Stimulated activated CD4-positive, alpha-beta T cell treated with anti-CD3 and anti-CD28 coated beads, Interleukin-4, amount 100 ng/mL, for 24 hours (primary cell): Measurements from ENCODE around the gene ANO1.

ENCODE experiments used
- DNase-seq: peaks from one replicate; pipeline ENCODE4 v3.0.0-alpha.2; 2020

ANO1 gene

DNA sequence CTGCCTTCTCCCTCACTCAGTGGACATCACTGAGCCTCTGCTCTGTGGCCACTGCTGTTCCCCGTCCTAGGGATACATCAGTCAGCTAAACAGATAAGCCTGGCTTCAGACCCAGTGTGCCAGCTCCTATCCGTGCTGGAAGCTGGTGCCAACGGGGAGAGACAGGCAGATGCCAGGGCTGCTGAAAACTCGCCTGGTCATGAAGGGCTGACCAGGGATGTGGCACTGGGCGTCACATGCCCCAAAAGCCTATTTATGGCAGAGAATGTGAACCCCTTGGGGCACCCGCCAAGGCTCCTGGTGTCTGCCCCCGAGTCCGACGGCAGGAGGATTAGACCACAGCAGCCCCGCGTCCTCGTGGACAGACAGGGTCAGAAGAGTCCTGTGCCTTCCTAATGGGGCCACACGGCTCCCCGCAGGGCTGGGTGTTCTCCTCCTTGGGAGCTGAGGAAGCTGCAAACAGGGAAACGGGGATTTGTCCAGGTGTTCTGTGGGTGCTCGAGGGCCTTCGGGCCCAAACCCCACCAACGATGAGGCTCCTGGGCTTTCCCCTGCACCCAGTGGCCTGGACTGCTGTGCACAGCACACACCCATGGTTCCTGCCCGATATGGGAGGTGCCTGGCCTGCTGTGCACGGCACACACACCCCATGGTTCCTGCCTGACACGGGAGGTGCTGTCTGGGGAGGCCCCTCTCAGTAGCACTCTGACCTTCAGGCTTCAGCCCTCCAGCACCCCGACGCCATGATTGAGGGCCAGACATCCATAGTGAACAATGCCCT, 19.9 kb downstream of the ANO1 start:
- no peak for DNase-seq

DNA sequence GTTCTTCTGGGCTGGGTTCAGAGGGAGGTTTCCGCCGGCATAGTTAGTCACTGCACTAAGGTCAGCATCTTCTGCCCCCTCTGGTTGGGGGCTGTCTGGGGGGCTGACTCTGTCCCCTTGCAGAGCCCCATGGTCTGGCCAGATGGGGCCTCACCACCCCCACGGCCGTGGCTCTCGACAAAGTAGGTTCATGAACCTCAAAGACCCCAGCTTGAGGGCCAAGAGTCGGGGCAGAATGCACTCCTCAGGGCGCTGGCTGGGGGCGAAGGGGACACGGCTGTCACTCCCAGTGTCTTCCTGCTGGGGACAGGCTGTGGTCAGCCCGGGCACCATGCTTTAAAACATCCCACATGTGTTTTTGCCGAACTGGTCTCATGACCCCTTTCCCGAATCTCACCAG, 20.8 kb downstream of the ANO1 start:
- DNase-seq: no peak

DNA sequence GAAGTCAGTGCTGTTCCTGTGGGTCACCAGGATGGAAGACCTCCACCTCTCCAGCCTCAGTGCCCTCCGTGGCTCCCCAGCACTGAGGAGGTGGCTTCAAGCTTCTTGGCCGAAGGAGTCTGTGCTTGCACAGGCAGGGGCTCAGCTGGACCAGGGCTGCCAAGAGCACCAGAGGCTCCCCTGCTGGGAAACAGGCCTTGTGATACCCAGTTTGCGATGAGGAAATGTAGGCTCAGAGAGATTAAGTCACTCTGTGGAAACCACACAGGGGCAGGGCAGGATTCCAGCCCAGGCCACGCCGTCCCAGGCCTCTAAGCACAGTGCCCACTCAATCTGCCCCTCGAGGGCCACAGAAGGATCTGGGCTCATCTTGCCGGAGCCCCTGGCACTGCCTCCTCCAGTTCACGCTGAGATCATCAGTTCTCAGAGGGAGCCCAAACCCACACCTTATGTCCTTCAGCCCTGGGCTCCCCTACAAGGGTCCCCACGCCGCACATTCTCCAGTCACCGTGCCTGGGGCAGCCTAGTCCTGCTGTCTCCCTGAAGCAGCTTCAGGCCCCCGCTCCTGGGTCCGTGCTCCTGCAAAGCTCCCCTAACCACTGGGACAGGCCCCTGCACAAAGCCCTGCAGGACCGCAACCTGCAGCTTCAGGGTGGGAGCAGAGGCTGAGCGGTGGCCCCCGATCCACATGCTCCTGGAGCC, 21.6 kb downstream of the ANO1 start:
- DNase-seq: no peak

DNA sequence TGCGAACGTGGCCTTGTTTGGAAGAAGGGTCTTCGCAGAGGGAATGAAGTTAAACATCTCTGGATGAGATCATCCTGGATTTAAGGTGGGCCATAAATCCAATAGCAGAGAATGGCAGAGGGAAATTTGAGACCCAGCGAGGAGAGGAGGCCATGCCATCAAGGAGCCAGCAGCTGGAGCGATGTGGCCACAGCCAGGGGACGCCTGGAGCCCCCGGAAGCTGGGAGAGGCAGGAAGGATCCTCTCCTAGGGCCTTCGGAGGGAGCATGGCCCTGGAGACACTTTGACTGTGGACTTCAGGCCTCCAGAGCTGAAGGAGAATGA, 22.1 kb downstream of the ANO1 start:
- no peak for DNase-seq

DNA sequence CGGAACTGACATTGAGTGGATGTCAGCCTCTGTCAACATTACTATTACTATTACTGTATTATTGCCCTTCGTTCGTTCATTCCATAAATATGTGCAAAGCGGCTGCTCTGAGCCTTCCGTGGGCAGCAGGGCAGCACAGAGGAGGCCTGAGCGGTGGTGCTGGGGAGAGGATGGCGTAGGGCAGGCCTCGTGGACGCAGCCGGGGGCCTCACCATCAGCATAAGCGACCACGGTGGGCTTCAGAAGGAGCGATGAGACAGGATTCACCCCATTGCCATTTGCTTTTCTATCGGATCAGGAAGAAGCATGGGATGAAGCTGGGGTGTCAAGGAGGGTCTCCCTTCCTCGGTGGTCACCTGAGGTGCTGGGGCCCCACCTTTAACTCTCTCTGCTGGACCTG, 22.7 kb downstream of the ANO1 start:
- DNase-seq: no peak

DNA sequence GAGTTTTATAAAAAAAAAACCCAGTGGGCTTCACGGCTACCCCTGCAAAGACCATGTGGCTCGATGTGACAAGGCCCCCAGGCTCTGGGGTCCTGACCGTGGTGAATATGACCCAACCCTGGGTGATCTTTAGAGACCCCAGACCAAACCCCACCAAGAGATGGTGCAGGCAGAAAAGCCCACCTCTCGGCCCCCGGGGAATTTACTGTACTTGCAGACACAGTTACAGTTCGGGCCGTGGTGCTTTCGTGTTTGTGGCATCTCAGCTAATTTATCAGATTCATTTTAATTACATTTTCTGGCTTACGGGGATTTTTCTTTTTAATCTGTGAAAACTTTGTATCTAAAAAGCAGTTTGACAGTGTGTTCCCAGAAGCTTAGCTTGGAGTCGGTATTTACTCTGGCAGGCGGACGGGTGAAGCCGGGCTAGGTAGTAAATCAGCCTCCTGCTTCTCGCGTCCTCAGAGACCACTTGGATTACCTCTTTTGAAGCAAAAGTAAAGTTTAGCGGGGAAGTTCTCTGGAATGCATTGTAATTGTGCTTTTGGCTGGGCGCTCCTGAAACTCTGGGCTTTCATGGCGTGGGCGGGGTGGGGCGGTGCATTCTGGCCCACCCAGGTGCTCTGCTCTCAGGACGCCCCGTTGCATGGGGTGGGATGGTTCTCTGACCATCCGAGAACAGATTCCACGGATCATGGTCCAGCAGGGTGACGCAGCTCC, 25.3 kb downstream of the ANO1 start:
- no peak for DNase-seq

DNA sequence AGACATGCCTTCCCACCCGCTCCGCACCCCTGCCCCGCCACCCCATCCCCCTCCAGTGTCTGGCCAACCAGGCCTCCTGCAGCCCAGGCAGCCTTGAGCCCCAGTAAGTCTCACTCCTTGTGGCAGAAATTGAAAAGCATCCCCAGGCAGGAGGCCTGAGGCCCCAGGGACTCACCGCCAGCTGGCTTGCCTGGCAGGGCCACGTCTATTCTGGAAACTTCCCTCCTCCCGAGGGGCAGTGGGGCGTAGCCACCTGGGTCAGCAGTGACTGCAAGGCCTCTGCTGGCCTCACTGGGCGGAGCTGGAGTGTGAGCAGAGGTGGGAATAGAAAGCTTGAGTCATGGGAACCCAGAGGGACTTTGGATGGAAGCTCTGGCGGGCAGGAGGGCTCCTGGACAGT, 26.3 kb downstream of the ANO1 start:
- DNase-seq: no peak

DNA sequence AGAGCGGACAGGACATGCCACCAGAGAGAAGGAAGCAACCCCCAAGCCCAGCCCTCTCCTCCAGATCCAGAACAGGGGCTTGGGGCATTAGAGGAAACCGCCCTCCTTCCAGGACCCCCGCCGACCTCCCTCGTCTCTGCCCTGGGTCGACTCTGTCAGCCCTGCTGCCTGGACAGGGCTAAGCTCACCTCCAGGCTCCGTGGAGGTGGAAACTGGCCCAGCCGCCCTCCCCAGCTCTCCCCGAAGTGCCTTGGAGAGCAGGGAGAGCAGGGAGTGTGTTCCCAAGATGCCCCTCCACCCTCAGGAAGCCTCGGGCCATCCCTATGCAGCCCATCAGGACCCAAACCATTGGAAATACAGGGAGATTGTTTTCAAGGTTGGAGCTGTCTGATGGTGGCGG, 26.8 kb downstream of the ANO1 start:
- DNase-seq: no peak

DNA sequence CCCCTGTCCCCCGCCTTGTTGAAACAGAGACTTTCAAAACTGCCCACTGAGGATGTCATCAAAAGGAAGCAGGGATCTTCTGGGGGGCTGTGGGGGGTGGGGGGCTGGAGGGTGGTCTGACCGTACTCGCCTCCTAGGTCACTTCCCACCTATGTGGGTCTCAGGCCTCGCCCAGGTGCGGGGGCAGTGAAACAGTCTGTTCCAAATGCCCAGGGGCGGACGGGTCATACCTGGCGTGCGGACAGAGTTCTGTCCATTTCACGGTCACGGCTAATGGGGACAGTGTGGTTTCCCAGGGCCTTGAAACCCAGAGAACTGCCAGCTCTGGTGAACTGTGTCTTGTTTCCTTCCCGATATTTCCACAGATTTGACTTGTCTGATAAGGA, 27.2 kb downstream of the ANO1 start:
- DNase-seq: no peak

DNA sequence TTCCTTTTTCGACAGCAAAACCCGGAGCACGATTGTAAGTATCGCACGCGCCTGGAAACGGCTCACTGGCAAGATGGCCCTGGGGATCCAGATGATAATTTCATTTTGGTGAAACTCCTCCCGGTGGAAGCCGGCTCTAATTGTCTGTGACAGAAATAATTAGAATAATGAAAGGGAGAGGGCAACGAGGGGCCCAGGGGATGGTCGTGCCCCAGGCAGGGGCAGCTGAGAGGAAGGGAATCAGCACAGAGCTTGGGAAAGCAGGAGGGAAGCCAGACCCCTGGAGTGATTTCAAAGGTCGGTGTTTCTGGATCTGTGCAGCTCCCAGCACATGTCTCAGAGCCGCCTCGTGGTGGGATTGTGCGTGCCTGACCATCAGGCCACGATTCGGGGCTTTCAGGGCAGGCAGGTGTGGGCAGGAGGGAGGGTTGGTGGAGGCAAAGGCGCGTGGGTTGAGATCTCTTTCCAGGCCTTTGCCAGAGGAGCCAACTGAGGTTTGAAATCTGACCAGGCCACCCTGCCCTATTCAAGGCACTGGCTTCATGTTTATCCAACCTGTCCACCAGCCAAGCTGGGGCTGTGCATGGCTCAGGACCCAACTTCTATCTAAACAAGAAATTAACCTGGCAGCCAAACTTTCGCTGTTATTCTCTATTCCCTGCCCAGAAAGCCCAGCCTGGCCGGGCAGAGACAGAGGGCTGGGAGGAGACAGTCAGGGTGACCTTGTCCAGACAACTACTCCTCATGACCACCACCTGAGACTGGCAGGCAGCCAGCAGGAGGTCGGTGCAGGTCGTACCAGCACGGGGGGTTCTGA, 27.8 kb downstream of the ANO1 start:
- DNase-seq: no peak

DNA sequence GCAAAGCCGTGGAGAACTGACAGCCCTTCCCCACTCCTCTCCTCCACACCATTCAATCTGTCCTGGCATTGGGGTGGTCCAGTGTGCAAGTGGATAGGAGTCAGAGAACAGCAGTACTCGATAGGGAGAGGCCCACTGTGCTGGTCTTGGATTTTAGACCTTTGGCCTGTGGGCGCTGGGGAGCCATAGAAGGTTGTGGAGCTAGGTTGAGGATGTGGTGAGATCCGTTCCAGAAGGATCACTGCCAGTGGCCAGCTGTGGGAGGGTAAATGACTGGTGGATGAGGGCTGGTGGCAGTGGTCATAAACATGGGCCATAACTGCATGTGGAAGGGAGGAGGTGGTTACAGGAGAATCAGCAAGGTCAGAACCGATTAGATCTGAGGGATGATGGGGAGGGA, 28.6 kb downstream of the ANO1 start:
- DNase-seq: no peak

DNA sequence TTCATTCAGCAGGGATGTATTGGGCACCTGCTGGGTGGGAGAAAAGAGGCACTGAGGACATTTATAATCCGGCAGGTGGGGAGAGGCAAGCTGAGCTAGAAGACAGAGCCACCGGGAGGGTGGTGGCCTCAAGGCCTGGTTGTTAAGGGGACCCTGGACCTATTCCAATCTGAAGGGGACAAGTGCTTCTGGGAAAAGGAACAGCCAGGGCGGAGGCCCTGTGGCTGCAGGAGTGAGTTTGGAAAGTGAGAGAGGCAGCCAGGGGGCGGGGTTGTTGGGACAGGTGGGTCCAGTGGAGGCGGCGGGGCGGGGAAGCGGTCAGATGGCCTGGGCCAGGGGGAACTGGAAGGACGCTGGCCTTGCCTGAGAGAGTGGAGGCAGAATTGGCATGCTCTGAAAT, 29.1 kb downstream of the ANO1 start:
- no peak for DNase-seq

DNA sequence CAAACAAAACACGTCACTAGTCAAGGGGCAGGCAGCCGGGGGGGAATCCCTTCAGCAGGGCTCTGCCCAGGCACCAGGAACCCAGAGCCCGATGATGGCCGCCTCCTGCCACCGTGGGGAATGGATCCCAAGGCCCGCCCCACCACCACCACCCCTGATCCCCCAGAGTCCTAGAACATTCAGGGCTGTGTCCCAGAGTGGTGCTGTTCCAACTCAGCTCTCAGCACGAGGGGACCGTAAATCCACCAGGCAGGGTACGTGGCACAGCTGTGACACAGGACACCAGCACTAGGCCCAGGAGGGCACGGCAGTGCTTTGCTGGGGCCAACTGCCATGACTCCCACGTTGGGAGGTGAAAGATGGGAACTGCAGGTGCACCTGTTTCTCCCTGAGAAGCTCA, 29.6 kb downstream of the ANO1 start:
- DNase-seq: no peak

DNA sequence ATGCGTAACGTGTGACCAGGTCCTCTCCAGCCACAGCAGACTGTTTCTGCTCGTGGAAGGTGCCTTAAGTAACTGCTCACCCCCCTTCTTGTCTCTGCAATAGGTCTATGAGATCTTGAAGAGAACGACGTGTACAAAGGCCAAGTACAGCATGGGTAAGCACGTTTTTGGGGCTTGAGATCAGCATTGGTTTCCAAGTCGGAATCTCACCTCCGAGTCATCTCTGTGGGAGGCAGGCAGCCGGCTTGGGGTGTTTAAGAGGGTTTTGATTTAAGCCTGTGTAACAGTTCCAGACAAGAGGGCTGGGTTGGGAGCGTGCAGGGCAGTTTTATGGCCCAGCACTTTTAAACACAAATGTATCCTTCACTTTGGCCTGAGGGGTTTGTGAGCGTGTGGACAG, 30.1 kb downstream of the ANO1 start:
- DNase-seq: no peak

DNA sequence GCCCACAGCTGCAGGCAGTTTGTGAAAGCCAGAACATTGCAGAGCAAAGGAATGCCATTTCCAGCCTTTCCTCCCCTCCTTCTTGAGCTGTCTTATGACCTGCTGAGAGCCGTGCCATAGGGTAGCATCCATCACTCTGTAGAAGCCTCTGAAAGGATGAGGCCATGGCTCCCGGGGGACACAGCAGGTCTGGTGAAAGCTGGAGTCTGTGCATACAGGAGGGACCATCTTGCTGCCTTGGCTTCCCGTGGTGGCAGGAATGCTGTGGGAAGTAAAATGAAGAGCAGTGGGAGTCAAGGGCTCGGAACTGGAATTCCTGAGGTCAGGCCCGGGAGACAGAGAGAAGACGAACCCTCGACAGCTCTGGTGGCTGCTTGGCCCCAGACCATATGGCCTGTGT, 30.9 kb downstream of the ANO1 start:
- no peak for DNase-seq

DNA sequence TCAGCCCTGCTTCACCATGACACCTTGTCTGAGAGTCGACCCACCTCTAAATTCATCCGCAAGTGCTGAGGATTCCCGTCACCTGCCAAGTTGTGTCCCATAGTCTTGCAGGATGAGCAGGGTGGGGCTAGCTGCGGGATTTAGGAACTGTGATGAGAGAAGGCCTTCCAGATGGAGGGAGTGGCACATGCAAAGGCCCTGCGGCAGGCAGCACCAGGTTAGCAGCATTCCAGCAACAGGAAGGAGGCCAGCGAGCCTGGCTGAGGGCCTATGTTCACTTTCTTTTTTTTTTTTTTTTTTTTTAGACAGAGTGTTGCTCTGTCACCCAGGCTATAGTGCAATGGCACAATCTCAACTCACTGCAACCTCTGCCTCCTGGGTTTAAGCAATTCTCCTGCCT, 31.8 kb downstream of the ANO1 start:
- no peak for DNase-seq

DNA sequence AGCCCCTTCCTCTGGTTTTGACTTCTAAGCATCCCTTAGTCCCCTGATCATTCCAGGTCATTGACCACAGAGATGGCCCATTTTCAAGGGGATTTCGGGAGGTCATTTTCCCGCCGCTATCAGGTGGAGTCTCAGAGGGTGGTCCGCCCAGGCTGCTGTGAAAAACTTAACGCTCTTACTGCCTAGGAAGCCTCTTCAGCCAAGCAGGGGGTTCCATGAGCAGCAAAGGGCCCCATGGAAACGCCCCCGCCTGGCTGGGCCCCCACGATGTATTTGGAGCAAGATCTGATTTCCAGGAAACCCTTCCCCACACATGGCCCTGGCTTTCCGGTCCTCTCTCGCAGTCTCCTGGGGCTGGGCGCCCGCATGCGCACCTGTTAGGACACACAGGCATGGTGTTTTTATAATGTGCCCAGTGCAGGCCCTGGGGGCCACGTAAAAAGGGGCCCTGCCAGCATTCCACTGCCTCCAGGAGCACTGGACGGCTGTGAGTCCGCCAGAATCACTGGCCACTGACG, 32.5 kb downstream of the ANO1 start:
- DNase-seq: no peak

DNA sequence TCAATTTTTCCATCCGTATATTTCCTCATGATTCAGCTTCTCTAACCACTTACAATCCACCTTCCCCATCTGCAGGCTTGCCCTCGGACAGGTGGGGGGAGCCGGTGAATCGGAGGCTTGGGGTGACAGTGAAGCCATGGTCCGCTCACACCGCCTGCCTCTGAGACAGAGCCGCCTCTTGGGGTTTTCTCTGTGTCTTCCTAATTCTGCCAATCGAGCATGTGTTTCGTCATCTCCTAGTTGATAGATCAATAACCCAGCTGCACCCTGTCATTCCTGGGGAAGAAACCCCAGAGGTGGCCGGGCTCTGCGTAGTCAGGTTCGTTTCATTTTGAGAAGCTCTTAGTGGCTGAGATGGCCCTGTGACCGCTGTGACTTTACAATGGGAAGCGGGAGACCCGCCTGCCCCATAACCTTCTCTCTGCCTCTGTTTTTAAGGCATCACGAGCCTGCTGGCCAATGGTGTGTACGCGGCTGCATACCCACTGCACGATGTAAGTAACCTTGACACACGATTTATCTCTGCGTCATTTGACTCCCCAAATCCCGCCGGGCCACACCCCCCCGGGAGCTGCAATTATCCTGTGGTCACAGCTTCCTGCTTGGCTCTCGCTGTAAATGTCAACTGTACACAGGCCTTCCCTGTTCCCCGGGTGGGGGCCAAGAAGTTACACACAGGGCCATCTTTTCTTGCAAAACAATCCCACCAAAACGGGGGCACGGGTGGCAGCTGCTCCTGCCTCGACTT, 33.3 kb downstream of the ANO1 start:
- DNase-seq: no peak

DNA sequence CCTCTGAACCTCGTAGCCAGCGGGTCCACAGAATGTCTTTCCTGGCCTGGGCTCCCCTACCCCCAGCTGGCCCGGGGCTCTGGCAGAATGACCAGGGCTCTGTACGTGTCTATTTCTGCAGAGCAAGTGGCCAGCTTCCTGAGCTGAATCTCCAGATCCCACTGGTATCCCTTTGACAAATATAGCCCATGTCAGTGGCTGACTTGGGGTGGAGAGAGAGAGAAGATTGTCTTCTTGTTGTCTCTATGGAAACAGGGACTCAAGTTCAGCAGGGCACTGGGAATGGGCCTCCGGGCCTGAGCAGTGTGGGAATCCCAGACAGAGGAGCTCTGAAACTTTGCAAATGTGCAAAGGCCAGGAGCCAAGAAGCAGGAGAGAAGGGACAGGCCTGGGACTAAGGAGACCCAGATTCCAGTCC, 33.9 kb downstream of the ANO1 start:
- DNase-seq: no peak

DNA sequence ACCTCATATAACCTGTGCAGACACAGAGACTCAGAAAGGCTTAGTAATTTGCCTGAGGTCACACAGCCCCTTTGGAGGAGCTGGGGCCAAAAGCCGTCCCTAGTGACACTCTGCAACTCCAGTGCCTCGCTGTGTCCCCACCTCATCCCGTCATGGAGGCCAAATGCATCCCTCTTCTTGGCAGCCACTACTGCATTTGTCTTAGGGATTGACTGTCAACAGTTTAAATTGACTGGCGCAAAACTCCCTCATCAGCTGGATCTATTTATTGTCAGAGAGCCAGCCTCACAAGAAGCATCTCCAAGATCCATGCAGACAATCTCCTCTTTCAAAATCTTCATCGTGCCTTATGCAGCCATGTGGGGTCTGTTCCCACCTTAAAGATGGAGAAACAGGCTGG, 35.7 kb downstream of the ANO1 start:
- DNase-seq: no peak

DNA sequence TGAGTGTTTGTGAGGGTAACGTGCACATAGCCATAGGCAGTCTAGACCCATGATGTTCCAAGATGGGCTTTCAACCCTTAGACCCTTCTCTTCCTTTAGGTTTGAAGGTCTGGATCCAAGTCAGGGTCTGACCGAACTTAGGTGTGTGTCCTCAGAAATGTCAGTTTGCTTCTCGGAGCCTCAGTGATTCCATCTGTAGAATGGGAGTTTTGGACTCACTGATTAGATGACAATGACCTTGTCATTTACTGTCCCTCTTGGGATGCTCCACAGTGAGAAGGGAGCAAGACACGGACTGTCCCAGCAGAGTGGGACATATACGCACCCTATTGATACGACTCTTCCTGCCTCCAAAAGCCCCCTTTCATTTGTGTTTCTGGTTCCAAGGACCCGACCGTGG, 37.7 kb downstream of the ANO1 start:
- DNase-seq: no peak

DNA sequence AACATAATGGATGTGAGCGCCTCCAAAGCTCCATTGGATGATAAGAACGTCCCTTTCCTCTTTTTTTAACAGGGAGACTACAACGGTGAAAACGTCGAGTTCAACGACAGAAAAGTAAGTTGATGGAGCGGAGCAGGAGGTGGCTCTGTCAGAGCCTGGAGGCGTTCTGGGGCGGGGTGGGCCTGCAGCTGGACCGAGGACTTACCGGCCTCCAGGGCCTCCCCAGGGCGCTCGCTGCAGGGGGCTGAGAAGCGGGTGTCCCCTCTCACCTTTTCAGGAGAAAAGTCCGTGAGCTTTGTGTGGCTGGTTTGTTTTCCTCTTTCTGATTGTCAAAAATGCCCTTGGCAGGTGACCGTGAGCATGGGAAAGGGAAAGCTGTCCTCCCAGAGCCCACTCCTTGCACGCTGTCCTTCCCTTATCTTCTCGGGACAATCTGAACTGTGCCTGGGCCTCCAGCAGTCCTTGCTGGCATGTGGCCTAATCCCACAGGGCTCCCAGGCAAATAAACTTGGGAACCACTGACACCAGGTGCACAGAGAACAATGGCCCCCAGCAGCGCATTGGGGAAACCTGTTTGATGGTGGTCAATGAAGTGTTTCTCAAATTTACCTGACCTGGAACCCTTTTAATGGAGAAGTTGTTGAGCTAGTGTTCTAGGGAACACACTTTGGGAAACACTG, 38.4 kb downstream of the ANO1 start:
- no peak for DNase-seq
